ENCODE data around the gene MTUS2. TPM values are rescaled to one million over a fixed set of nuclear protein-coding genes. Genes with fewer than 3 reads are reported as not detected.

MTUS2 gene
- total and polyA plus RNA-seq, 9 of the 15 experiments (the other 6 are each of a cell fraction or from before 2014, with no cell fraction given) = 0.01 to 0.28 (median 0.06) TPM; not detected in 1

DNA sequence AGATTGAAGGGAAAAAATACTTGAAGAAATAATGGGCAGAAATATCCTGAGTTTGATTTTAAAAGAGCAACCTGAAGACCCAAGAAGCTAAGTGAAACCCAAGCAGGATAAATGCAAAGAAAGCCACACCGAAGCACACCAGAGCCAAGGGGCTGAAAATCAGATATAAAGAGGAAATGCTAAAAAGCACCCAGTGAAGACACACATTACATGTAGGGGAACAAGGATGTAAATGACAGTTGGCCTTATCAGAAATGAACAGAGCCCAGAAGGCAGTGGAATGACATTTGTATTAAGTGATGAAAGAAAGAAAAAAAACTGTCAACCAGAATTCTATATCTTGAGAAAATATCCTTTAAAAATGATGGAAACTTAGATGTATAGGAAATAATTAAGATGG lies 636.3 kb downstream of the MTUS2 start (continued):
- TF ChIP-seq MAFG (tag; conservative IDR thresholded peaks at IDR 0.05) (no peak), ZBTB33 (CRISPR knock-in tag; IDR thresholded peaks at IDR 0.05) (no peak), U2AF1 (optimal IDR thresholded peaks at IDR 0.05; ENCODE audit: low read depth, low read length) (no peak), NCOA4 (IDR thresholded peaks at IDR 0.05; ENCODE audit: partially characterized antibody) (no peak), MEIS2 (IDR thresholded peaks at IDR 0.05; ENCODE audit: partially characterized antibody) (peak; percentile 94), THRAP3 (IDR thresholded peaks at IDR 0.05; ENCODE audit: borderline replicate concordance) (no peak), TRIM28 (IDR thresholded peaks at IDR 0.05) (no peak), PTRF (tag; IDR thresholded peaks at IDR 0.05) (no peak), FOXM1 (IDR thresholded peaks at IDR 0.05; ENCODE audit: low read depth) (peak; percentile 61; the same call in 1 of the 2 replicates), FOXM1 (CRISPR knock-in tag; IDR thresholded peaks at IDR 0.05; ENCODE audit: low read depth) (no peak), ZBTB11 (CRISPR knock-in tag; IDR thresholded peaks at IDR 0.05) (no peak), HOMEZ (CRISPR knock-in tag; IDR thresholded peaks at IDR 0.05) (no peak), DACH1 (IDR thresholded peaks at IDR 0.05; ENCODE audit: partially characterized antibody) (peak; percentile 65), SMARCE1 (IDR thresholded peaks at IDR 0.05) (peak; percentile 65), ARNT (IDR thresholded peaks at IDR 0.05) (peak in 1 of 2 experiments; percentile 74; a peak in 1 of 4 replicates), LARP7 (IDR thresholded peaks at IDR 0.05) (no peak), HDAC6 (IDR thresholded peaks at IDR 0.05; ENCODE audit: low read depth, low read length) (no peak), L3MBTL2 (IDR thresholded peaks at IDR 0.05) (peak; percentile 16; the same call in 1 of the 2 replicates), ZNF644 (tag; IDR thresholded peaks at IDR 0.05; ENCODE audit: low read depth) (no peak), PRPF4 (IDR thresholded peaks at IDR 0.05; ENCODE audit: insufficient read depth, low read depth, low read length, poor library complexity, severe bottlenecking) (no peak), ZC3H8 (IDR thresholded peaks at IDR 0.05) (no peak), TGIF2 (CRISPR knock-in tag; IDR thresholded peaks at IDR 0.05) (no peak), PRMT5 (CRISPR knock-in tag; IDR thresholded peaks at IDR 0.05) (no peak), RFX5 (IDR thresholded peaks at IDR 0.05; ENCODE audit: low read depth, low read length) (no peak), ZNF589 (CRISPR knock-in tag; IDR thresholded peaks at IDR 0.05; ENCODE audit: low read depth) (no peak)

All from K562 (cell line).